ENCODE measurements around the gene TRIM65. TPM values are rescaled to one million over a fixed set of nuclear protein-coding genes. Genes with fewer than 3 reads are reported as not detected.
"Not testable (repeated sequence)": the region's sequence is repeated elsewhere in the genome, so short reads cannot be mapped to it uniquely, and the experiment has no call there.

The TRIM65 gene
- total and polyA plus RNA-seq, 7 donors: 9.0 to 14.8 (median 9.3) TPM

DNA sequence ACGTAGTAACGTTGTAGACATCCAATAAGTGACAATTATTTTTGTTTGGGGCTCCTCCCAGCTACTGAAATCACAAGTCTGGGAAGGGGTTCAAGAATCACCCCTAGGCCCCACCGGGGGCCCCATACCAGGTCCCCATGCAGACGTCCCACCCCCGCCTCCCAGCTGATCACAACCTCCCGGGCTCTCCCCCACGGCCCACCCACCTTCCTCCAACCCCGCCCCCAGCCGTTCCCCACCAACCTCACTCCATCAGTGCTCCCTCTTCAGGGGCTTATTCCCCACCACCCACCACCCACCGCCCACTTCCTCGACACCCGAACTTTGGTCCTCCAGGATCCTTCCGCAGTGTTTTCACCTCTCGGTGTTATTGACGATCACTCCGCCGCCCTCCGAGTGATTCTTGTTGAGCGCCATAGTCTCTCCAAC is 41.9 kb downstream of the TRIM65 start:
- peak overlapping the region; percentile 98 for H3K27ac ChIP-seq
- DNase-seq: peak in 1 of 2 donors; percentile 73
- peak; percentile 7 to 35 (median 27) for ATAC-seq
- peaks cover 0 to 27% of the 10 kb centered on the region in 2 donors for H3K36me3 ChIP-seq (ENCODE audit: insufficient read depth in 1 of 2, low read depth in 1 of 2)
- no peak for TF ChIP-seq CTCF (IDR thresholded peaks at IDR 0.05)
- H3K4me3 ChIP-seq: peak overlapping the region; percentile 86
- 0 to 1% (median 0%) methylated on average over 19 of the region's 19 CpGs for WGBS, 3 donors
- peaks cover 45% of the 10 kb centered on the region for H3K4me1 ChIP-seq
- H3K9me3 ChIP-seq: no peaks in the 10 kb centered on the region
- H3K27me3 ChIP-seq (ENCODE audit: insufficient read depth in 3 of 3, low read length in 2 of 3): no peaks in the 10 kb centered on the region
- intact Hi-C loops (cut with DNase I): loop anchor here (2.0 to 5.0 kb wide), 3 partner anchors 22 to 42 kb away; partner anchors contain the start of gene TRIM65 (in 1 of the 2)

GRCh38 chr17:75854101-75854748 is 42.5 kb downstream of the TRIM65 start:
- WGBS, 3 donors: 9 to 16% (median 12%) methylated on average over 7 of the region's 7 CpGs
- TF ChIP-seq CTCF (IDR thresholded peaks at IDR 0.05): no peak
- no peaks in the 10 kb centered on the region for H3K9me3 ChIP-seq
- H3K4me1 ChIP-seq: peaks cover 52% of the 10 kb centered on the region
- peak; percentile 54 to 71 (median 61) for ATAC-seq
- peaks cover 3 to 34% of the 10 kb centered on the region in 2 donors for H3K36me3 ChIP-seq (ENCODE audit: insufficient read depth in 1 of 2, low read depth in 1 of 2)
- peak in 1 of 2 donors; percentile 75 for DNase-seq
- peak overlapping the region; percentile 98 for H3K27ac ChIP-seq
- peak overlapping the region; percentile 86 for H3K4me3 ChIP-seq
- no peaks in the 10 kb centered on the region for H3K27me3 ChIP-seq (ENCODE audit: insufficient read depth in 3 of 3, low read length in 2 of 3)
- intact Hi-C loops (cut with DNase I): loop anchor here in 1 of 2 donors (2.0 kb wide), 2 partner anchors 23 to 43 kb away; partner anchors contain the start of gene TRIM65

GRCh38 chr17:75853433-75853832 is 43.3 kb downstream of the TRIM65 start:
- H3K27ac ChIP-seq: peak overlapping the region; percentile 98
- H3K4me1 ChIP-seq: peaks cover 59% of the 10 kb centered on the region
- DNase-seq (no peak), ATAC-seq (peak in 2 of 4 donors; percentile 24 to 43)
- intact Hi-C loops (cut with DNase I): no loop called here
- no peak for TF ChIP-seq CTCF (IDR thresholded peaks at IDR 0.05)
- H3K4me3 ChIP-seq: peak overlapping the region; percentile 86
- 56 to 69% (median 62%) methylated on average over 7 of the region's 7 CpGs for WGBS, 3 donors
- H3K27me3 ChIP-seq (ENCODE audit: insufficient read depth in 3 of 3, low read length in 2 of 3): no peaks in the 10 kb centered on the region
- peaks cover 6 to 42% of the 10 kb centered on the region in 2 donors for H3K36me3 ChIP-seq (ENCODE audit: insufficient read depth in 1 of 2, low read depth in 1 of 2)
- H3K9me3 ChIP-seq: no peaks in the 10 kb centered on the region

DNA sequence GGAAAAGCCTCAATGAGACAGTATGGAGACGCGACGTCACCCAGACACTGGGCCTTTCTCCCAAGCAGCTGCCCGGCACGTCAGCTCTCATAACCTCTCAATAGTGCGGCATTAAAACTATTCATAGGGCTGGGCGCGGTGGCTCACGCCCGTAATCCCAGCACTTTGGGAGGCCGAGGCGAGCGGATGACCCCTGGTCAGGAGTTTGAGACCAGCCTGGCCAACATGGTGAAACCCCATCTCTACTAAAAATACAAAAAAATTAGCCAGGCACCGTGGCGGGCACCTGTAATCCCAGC is 45.1 kb downstream of the TRIM65 start:
- H3K4me1 ChIP-seq: peaks cover 63% of the 10 kb centered on the region
- H3K27ac ChIP-seq: peak overlapping the region; percentile 98

DNA sequence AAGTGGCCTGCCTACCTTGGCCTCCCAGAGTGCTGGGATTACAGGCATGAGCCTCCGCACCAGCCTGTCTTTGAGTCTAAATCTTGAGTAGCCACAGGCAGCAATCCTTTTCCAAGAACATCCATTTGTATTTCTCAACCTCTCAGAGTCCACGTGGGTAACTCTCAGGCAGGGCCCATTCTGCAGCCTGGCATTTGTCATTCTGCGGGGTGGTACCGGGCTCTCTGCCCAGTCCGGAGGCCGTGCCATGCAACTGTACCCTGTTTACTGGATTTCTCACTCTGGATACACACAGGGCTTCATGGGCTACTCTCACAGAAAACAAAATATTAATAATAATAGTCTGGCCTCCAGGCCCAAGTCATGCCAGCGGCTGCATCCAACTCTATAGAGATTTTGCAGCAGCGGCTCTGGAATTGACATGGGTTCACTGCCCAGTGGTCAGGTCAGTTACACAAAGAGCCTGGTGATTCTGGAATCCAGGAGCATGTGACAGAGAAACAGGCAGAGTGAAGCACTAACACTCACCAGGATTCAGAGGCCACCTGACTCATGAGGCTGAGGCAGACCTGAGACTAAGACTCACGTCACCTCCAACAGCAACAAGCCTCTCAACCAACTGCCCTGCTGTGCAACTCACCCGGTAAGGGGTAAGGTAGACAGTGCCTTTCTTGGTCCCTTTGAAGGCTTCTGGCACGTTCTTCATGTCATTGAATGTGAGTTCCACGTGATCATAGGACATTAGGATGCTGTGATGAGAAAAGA is 45.6 kb downstream of the TRIM65 start:
- peaks cover 65% of the 10 kb centered on the region for H3K4me1 ChIP-seq
- DNase-seq (peak; percentile 67 to 80), ATAC-seq (peak; percentile 19 to 36 (median 26))
- 25 to 49% (median 38%) methylated on average over 12 of the region's 12 CpGs for WGBS, 3 donors
- H3K9me3 ChIP-seq: no peaks in the 10 kb centered on the region
- H3K4me3 ChIP-seq: peak overlapping the region; percentile 8
- H3K36me3 ChIP-seq (ENCODE audit: insufficient read depth in 1 of 2, low read depth in 1 of 2): peaks cover 15 to 65% of the 10 kb centered on the region in 2 donors
- no peak for TF ChIP-seq CTCF (IDR thresholded peaks at IDR 0.05)
- intact Hi-C loops (cut with DNase I): no loop called here
- no peaks in the 10 kb centered on the region for H3K27me3 ChIP-seq (ENCODE audit: insufficient read depth in 3 of 3, low read length in 2 of 3)
- peak overlapping the region; percentile 98 for H3K27ac ChIP-seq

More for the DNA sequence above, 45.1 kb downstream of the TRIM65 start:
- DNase-seq; H3K9me3 ChIP-seq; intact Hi-C loops (cut with DNase I); H3K27me3 ChIP-seq (ENCODE audit: insufficient read depth in 3 of 3, low read length in 2 of 3); ATAC-seq: not testable (repeated sequence)
- WGBS, 3 donors: 32 to 62% (median 52%) methylated on average over 15 of the region's 15 CpGs
- Histone ChIP-seq H3K36me3 (ENCODE audit: insufficient read depth in 1 of 2, low read depth in 1 of 2) (peaks cover 15 to 60% of the 10 kb centered on the region in 2 donors), H3K4me3 (peak overlapping the region; percentile 8)
